ENCODE results near the gene FAM83B.

GRCh38 chr6:54856129-54856528 is 9.6 kb downstream of the FAM83B start:
- no peak for TF ChIP-seq POLR2A (IDR thresholded peaks at IDR 0.05)
- TF ChIP-seq CTCF (IDR thresholded peaks at IDR 0.05): no peak

Measured in esophagus squamous epithelium (tissue), 4 donors.